Fibroblast of villous mesenchyme (primary cell): ENCODE data around the gene TTC27. TPM values are rescaled to one million over a fixed set of nuclear protein-coding genes. Genes with fewer than 3 reads are reported as not detected.

Source experiments
- DNase-seq: peaks from one replicate; pipeline ENCODE4 v3.0.0-alpha.2; 2010; ENCODE audit warnings: low read depth
- H3K4me3 ChIP-seq: 2 replicates; pipeline ENCODE4 v1.5.1; 2011; ENCODE audit warnings: low read depth, mild to moderate bottlenecking, low read length
- total RNA-seq: library from RNA; depleted of rRNA; stranded (reverse); fragments of >200 nt; gene quantifications from 2 replicates; pipeline ENCODE4 v1.2.3, GENCODE V29; 2012
- TF ChIP-seq, protein P1 (sequence below): IDR thresholded peaks from 2 replicates; pipeline ENCODE4 v1.5.1; 2012; ENCODE audit warnings: low read depth, mild to moderate bottlenecking, low read length; ENCODE audit not compliant: insufficient read depth

The TTC27 gene
- total RNA-seq, 1 donor, result 32.4 TPM

DNA sequence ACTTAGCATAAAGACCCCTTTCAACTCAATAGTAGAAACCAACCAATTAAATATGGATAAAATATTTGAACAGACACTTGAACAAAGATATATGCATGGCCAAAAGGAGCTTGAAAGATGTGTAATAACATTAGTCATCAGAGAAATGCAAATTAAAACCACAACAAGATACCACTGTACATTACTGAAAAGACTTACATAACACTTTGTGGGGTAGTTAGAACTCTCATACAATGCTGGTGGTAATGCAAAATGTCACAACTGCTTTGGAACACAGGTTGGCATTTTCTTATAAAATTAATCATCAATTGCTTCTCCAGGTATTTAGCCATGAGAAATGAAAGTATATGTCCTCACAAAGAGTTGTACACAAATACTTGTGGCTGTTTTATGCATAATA lies 60.7 kb downstream of the TTC27 start:
- peak; percentile 58 for DNase-seq
- TF ChIP-seq, protein P1, sequence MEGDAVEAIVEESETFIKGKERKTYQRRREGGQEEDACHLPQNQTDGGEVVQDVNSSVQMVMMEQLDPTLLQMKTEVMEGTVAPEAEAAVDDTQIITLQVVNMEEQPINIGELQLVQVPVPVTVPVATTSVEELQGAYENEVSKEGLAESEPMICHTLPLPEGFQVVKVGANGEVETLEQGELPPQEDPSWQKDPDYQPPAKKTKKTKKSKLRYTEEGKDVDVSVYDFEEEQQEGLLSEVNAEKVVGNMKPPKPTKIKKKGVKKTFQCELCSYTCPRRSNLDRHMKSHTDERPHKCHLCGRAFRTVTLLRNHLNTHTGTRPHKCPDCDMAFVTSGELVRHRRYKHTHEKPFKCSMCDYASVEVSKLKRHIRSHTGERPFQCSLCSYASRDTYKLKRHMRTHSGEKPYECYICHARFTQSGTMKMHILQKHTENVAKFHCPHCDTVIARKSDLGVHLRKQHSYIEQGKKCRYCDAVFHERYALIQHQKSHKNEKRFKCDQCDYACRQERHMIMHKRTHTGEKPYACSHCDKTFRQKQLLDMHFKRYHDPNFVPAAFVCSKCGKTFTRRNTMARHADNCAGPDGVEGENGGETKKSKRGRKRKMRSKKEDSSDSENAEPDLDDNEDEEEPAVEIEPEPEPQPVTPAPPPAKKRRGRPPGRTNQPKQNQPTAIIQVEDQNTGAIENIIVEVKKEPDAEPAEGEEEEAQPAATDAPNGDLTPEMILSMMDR, result no peak
- H3K4me3 ChIP-seq, result no peak overlapping the region

GRCh38 chr2:32691678-32692077 lies 63.8 kb downstream of the TTC27 start:
- TF ChIP-seq, protein P1, result no peak
- DNase-seq, result no peak

GRCh38 chr2:32696439-32696838 lies 68.6 kb downstream of the TTC27 start:
- TF ChIP-seq, protein P1, result no peak
- no peak for DNase-seq
- no peak overlapping the region for H3K4me3 ChIP-seq

More at GRCh38 chr2:32691678-32692077, 63.8 kb downstream of the TTC27 start:
- no peak overlapping the region for H3K4me3 ChIP-seq

- DNase-seq, result peak; percentile 77
- no peak overlapping the region for H3K4me3 ChIP-seq
- TF ChIP-seq, protein P1, result no peak
Observed at GRCh38 chr2:32697156-32697555, 69.3 kb downstream of the TTC27 start.

DNA sequence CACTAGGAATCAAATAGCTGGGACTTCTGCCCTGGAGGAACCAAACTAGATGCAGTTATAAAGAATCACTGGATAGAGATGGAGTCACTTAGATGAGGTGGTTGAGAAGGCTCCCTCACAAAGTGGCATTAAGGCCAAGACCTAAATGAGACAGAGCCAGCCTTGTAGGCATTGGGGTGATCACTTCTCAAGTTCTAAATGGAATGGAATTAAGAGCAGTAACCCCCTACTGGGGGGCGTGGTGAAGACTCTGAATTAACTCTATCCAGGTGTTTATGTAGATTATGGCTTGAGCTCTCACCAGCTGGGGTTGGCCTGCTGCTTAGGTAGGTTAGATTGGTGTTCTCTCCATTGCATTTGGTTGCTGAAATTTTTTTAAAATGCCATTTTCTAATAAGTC lies 71.3 kb downstream of the TTC27 start:
- TF ChIP-seq, protein P1, result no peak
- no peak for DNase-seq

DNA sequence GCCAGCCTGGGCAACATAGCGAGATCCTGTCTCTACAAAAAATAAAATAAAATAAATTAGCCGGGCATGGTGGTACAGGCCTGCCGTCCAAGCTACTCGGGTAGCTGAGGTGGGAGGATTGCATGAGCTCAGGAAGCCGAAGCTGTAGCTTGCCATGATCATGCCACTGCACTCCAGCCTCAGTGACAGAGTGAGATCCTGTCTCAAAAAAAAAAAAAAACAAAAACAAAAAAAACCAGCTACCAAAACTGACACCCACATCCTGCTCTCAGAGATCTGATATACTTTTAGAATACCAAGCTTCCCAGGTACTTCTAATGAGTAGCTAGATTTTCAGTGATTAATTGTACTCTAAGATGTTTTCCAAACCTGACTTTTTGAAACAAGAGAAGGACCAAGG lies 74.0 kb downstream of the TTC27 start:
- H3K4me3 ChIP-seq, result no peak overlapping the region
- TF ChIP-seq, protein P1, result no peak
- no peak for DNase-seq

More for the DNA sequence above, 71.3 kb downstream of the TTC27 start:
- H3K4me3 ChIP-seq, result no peak overlapping the region
